H1 (cell line): ENCODE data around the gene WWC2. TPM values are rescaled to one million over a fixed set of nuclear protein-coding genes. Genes with fewer than 3 reads are reported as not detected.

Experiments
- CTCF ChIA-PET: fragments of 300-600 bp; sonication (Branson Sonifier 250); formaldehyde crosslinking; loops from one replicate; lab custom pipeline; 2021; ENCODE audit not compliant: partially characterized antibody; lab: Charles Lee
- POLR2A ChIA-PET: fragments of 300-600 bp; sonication (Branson Sonifier 250); formaldehyde crosslinking; loops from one replicate; lab custom pipeline; 2021; ENCODE audit warnings: inconsistent platforms; ENCODE audit not compliant: partially characterized antibody; lab: Charles Lee
- DNase-seq, 2 experiments: peaks; one replicate each; pipeline versions ENCODE4 v3.0.0 to v3.0.0-alpha.2; 2010 to 2022; ENCODE audit warnings: low spot score in 2 of 2, low read depth in 1 of 2, mixed read lengths in 1 of 2
- FAIRE-seq: peaks from 2 replicates; lab custom pipeline; 2011; peaks lifted over from hg19 to GRCh38; lab: Jason Lieb, UNC
- H2AFZ ChIP-seq: 2 replicates; pipeline ENCODE4 v1.8.1; 2012; ENCODE audit warnings: low read length, inconsistent platforms
- H2AK5ac ChIP-seq: 2 replicates; pipeline ENCODE4 v1.6.1; 2013; ENCODE audit warnings: low read depth, low read length
- H2BK120ac ChIP-seq: replicated peaks from 2 replicates; pipeline ENCODE3; 2013; ENCODE audit warnings: low read depth, low read length, inconsistent platforms
- H2BK12ac ChIP-seq: 2 replicates; pipeline ENCODE4 v1.6.1; 2013; ENCODE audit warnings: low read depth, low read length
- H2BK15ac ChIP-seq: 2 replicates; pipeline ENCODE4 v1.6.1; 2013; ENCODE audit warnings: low read length
- H2BK20ac ChIP-seq: 2 replicates; pipeline ENCODE4 v1.6.1; 2013; ENCODE audit warnings: low read length
- H2BK5ac ChIP-seq: 2 replicates; pipeline ENCODE4 v1.6.1; 2013; ENCODE audit warnings: low read depth, low read length
- H3K14ac ChIP-seq: 2 replicates; pipeline ENCODE4 v1.6.1; 2013; ENCODE audit warnings: inconsistent platforms; ENCODE audit not compliant: insufficient read length
- H3K18ac ChIP-seq: 2 replicates; pipeline ENCODE4 v1.6.1; 2013; ENCODE audit warnings: low read length; ENCODE audit errors: extremely low read depth
- H3K23ac ChIP-seq: 2 replicates; pipeline ENCODE4 v1.6.1; 2013; ENCODE audit warnings: inconsistent platforms; ENCODE audit not compliant: insufficient read length
- H3K23me2 ChIP-seq: 2 replicates; pipeline ENCODE4 v1.6.1; 2013; ENCODE audit warnings: low read depth, low read length
- H3K27ac ChIP-seq: 2 replicates; pipeline ENCODE4 v1.6.1; 2011; ENCODE audit warnings: low read depth, low read length, inconsistent platforms
- H3K27me3 ChIP-seq, 4 experiments: replicated peaks in 1 of 4; 1 replicate in 1 of 4; 2 replicates in 3 of 4; pipeline versions ENCODE4 v1.6.1 to v1.8.1; 2011 to 2013; ENCODE audit warnings: low read length in 3 of 4, mild to moderate bottlenecking in 3 of 4, inconsistent platforms in 2 of 4, mixed read lengths in 2 of 4, moderate library complexity in 1 of 4; ENCODE audit not compliant: control insufficient read depth in 3 of 4, insufficient read depth in 3 of 4; ENCODE audit errors: extremely low read depth in 1 of 4
- H3K36me3 ChIP-seq, 4 experiments: 2 replicates each; pipeline versions ENCODE4 v1.6.1 to v1.8.1; 2011 to 2013; ENCODE audit warnings: mild to moderate bottlenecking in 4 of 4, low read length in 3 of 4, moderate library complexity in 2 of 4, control low read depth in 1 of 4, inconsistent platforms in 1 of 4; ENCODE audit not compliant: insufficient read depth in 4 of 4, control insufficient read depth in 2 of 4
- H3K4ac ChIP-seq: replicated peaks from 2 replicates; pipeline ENCODE3; 2013; ENCODE audit warnings: low read length, low read depth, mixed read lengths, inconsistent platforms; ENCODE audit not compliant: insufficient read length
- H3K4me1 ChIP-seq, 4 experiments: replicated peaks in 1 of 4; 1 replicate in 1 of 4; 2 replicates in 3 of 4; pipeline versions ENCODE4 v1.6.1 to v1.8.1; 2011 to 2013; ENCODE audit warnings: low read length in 3 of 4, inconsistent platforms in 2 of 4, mixed read lengths in 1 of 4; ENCODE audit not compliant: insufficient read depth in 4 of 4, control insufficient read depth in 3 of 4
- H3K4me2 ChIP-seq, 2 experiments: 2 replicates each; pipeline versions ENCODE4 v1.6.1 to v1.8.1; 2011 to 2013; ENCODE audit warnings: low read depth in 2 of 2, low read length in 2 of 2, control low read depth in 1 of 2, inconsistent platforms in 1 of 2, mild to moderate bottlenecking in 1 of 2; ENCODE audit not compliant: insufficient read depth in 1 of 2
- H3K4me3 ChIP-seq, 4 experiments: fragments of 200-600, 300-600 bp in 1 of 4; sonication (generic), shearing (Covaris generic), sonication (Bioruptor Twin) in 1 of 4; 2 replicates each; pipeline versions ENCODE4 v1.5.1 to v1.8.1; 2011 to 2016; ENCODE audit warnings: low read length in 4 of 4, low read depth in 3 of 4, control low read depth in 2 of 4, inconsistent platforms in 2 of 4, mild to moderate bottlenecking in 2 of 4, mixed read lengths in 1 of 4, moderate library complexity in 1 of 4; ENCODE audit not compliant: insufficient read depth in 2 of 4; ENCODE audit errors: extremely low read depth in 1 of 4
- H3K56ac ChIP-seq: replicated peaks from 2 replicates; pipeline ENCODE3; 2013; ENCODE audit warnings: low read depth, mild to moderate bottlenecking, mixed read lengths, low read length, inconsistent platforms; ENCODE audit not compliant: insufficient read length
- H3K79me1 ChIP-seq: 2 replicates; pipeline ENCODE4 v1.6.1; 2013; ENCODE audit warnings: low read depth, low read length, control low read depth
- H3K79me2 ChIP-seq, 2 experiments: 2 replicates each; pipeline versions ENCODE4 v1.6.1 to v1.8.1; 2012 to 2013; ENCODE audit warnings: low read length in 2 of 2, mild to moderate bottlenecking in 2 of 2, inconsistent platforms in 1 of 2; ENCODE audit not compliant: insufficient read depth in 2 of 2, control insufficient read depth in 1 of 2
- H3K9ac ChIP-seq, 4 experiments: replicated peaks in 1 of 4; 1 replicate in 1 of 4; 2 replicates in 3 of 4; pipeline versions ENCODE4 v1.6.1 to v1.8.1; 2011 to 2013; ENCODE audit warnings: low read depth in 3 of 4, low read length in 3 of 4, control low read depth in 2 of 4, mild to moderate bottlenecking in 2 of 4, moderate library complexity in 2 of 4, inconsistent platforms in 1 of 4; ENCODE audit errors: extremely low read depth in 1 of 4
- H3K9me3 ChIP-seq, 2 experiments: 2 replicates each; pipeline versions ENCODE4 v1.6.1 to v1.8.1; 2012 to 2013; ENCODE audit warnings: mild to moderate bottlenecking in 2 of 2, moderate library complexity in 2 of 2, control low read depth in 1 of 2, inconsistent platforms in 1 of 2, low read depth in 1 of 2, low read length in 1 of 2, mixed read lengths in 1 of 2; ENCODE audit not compliant: insufficient read depth in 2 of 2
- H4K20me1 ChIP-seq, 2 experiments: replicated peaks in 1 of 2; 2 replicates each; pipeline versions ENCODE3 to v1.8.1; 2011 to 2013; ENCODE audit warnings: inconsistent platforms in 2 of 2, low read length in 2 of 2, mild to moderate bottlenecking in 1 of 2; ENCODE audit not compliant: insufficient read depth in 2 of 2, control insufficient read depth in 1 of 2
- H4K5ac ChIP-seq: 2 replicates; pipeline ENCODE4 v1.6.1; 2013; ENCODE audit warnings: low read length, low read depth, mixed read lengths, inconsistent platforms; ENCODE audit not compliant: insufficient read length
- H4K8ac ChIP-seq: 2 replicates; pipeline ENCODE4 v1.8.0; 2013; ENCODE audit warnings: mild to moderate bottlenecking, moderate library complexity, low read length, inconsistent platforms; ENCODE audit not compliant: insufficient read depth; ENCODE audit errors: extremely low read depth
- H4K91ac ChIP-seq: replicated peaks from 2 replicates; pipeline ENCODE3; 2013; ENCODE audit warnings: low read length, mixed read lengths, inconsistent platforms; ENCODE audit not compliant: insufficient read length
- BACH1 ChIP-seq: IDR thresholded peaks from 2 replicates; pipeline ENCODE4 v1.6.1; 2012; ENCODE audit warnings: low read length, improper control_type of control experiment
- CEBPB ChIP-seq: IDR thresholded peaks from 2 replicates; pipeline ENCODE4 v1.6.1; 2012; ENCODE audit warnings: low read depth, low read length
- EZH2 ChIP-seq: fragments of 200-600 bp; sonication (generic); IDR thresholded peaks from 2 replicates; pipeline ENCODE4 v1.7.1; 2012; ENCODE audit warnings: low read depth, mild to moderate bottlenecking, moderate library complexity, low read length, inconsistent platforms; ENCODE audit not compliant: severe bottlenecking
- FOSL1 ChIP-seq: IDR thresholded peaks from 2 replicates; pipeline ENCODE4 v1.6.1; 2011; ENCODE audit warnings: mild to moderate bottlenecking, low read depth, low read length, moderate library complexity; ENCODE audit not compliant: insufficient read depth
- HDAC2 ChIP-seq, 2 experiments: fragments of 300-600 bp in 1 of 2; sonication (generic) in 1 of 2; IDR thresholded peaks; 2 replicates each; pipeline ENCODE4 v1.6.1; 2011 to 2012; ENCODE audit warnings: low read depth in 2 of 2, low read length in 2 of 2, mild to moderate bottlenecking in 2 of 2, moderate library complexity in 2 of 2, borderline replicate concordance in 1 of 2, inconsistent platforms in 1 of 2
- SIN3A ChIP-seq, 2 experiments: IDR thresholded peaks in 1 of 2; conservative IDR thresholded peaks in 1 of 2; 2 replicates each; pipeline ENCODE4 v1.6.1; 2011 to 2012; ENCODE audit warnings: low read length in 2 of 2, improper control_type of control experiment in 1 of 2, low read depth in 1 of 2, mild to moderate bottlenecking in 1 of 2
- TAF7 ChIP-seq: optimal IDR thresholded peaks from 2 replicates; pipeline ENCODE3; 2011; ENCODE audit warnings: low read depth, mild to moderate bottlenecking, inconsistent platforms, low read length, moderate library complexity, borderline replicate concordance
- TEAD4 ChIP-seq: IDR thresholded peaks from 2 replicates; pipeline ENCODE4 v1.6.1; 2012; ENCODE audit warnings: low read depth, low read length, inconsistent platforms, mixed read lengths
- WGBS, 2 experiments: shearing (Covaris generic) in 1 of 2; methylation state at CpG; one replicate each; pipeline versions ENCODE4 v1.1.6 to v1.1.7; 2013 to 2015; ENCODE audit warnings: low lambda C conversion rate in 2 of 2, mixed read lengths in 2 of 2, inconsistent platforms in 1 of 2, low coverage in 1 of 2, missing lambda C conversion rate in 1 of 2; ENCODE audit not compliant: insufficient replicate concordance in 2 of 2, insufficient coverage in 1 of 2, insufficient read length in 1 of 2; ENCODE audit errors: extremely low coverage in 1 of 2, missing lambda C conversion rate in 1 of 2; 5-methylcytosine and 5-hydroxymethylcytosine counted together
- polyA plus RNA-seq, 7 experiments: library from polyadenylated mRNA; depleted of rRNA in 3 of 7; stranded (reverse) in 5 of 7; unstranded in 2 of 7; fragments of >200 nt in 5 of 7; fragments of 200-250 nt in 2 of 7; gene quantifications; 1 replicate in 5 of 7; 2 replicates in 1 of 7; 4 replicates in 1 of 7; pipeline versions ENCODE4 v1.2.1 to v1.2.3, GENCODE V29; 2011 to 2013; ENCODE audit warnings: missing spikeins in 2 of 7, mixed read lengths in 2 of 7
- total RNA-seq: library from RNA; stranded (reverse); fragmentation: NEBNext Ultra II Directional; extraction: Animal tissue kit (Norgen Biotek cat#: 25700); gene quantifications from 2 replicates; pipeline ENCODE4 v1.2.1, GENCODE V29; 2021

Gene WWC2
- total and polyA plus RNA-seq, 2 of the 8 experiments (the other 6 are each of a cell fraction or from before 2014, with no cell fraction given) = 17.6 to 135 TPM

GRCh38 chr4:183314806-183315205, 215.7 kb downstream of the WWC2 start:
- FAIRE-seq (no peak), DNase-seq (no peak)
- no peak overlapping the region for H4K91ac ChIP-seq
- H3K14ac ChIP-seq = no peak overlapping the region
- no peak overlapping the region for H3K4me3 ChIP-seq
- H2BK12ac ChIP-seq = no peak overlapping the region
- H3K27me3 ChIP-seq = no peaks in the 10 kb centered on the region
- H2AFZ ChIP-seq = no peak overlapping the region
- POLR2A ChIA-PET = no interaction called here
- TF ChIP-seq TEAD4 (no peak), HDAC2 (IDR thresholded peaks at IDR 0.05; ENCODE audit: borderline replicate concordance in 1 of 2, low read depth in 2 of 2, low read length in 2 of 2) (no peak), BACH1 (no peak), EZH2 (no peak), CEBPB (no peak), FOSL1 (no peak), TAF7 (no peak), SIN3A (conservative IDR thresholded peaks at IDR 0.05 in 1 of 2, IDR thresholded peaks at IDR 0.05 in 1 of 2; ENCODE audit: low read depth in 1 of 2, low read length in 2 of 2) (no peak)
- TF ChIP-seq, all 59 proteins: peak for 0
- Histone ChIP-seq H3K79me1 (no peaks in the 10 kb centered on the region), H3K4ac (no peak overlapping the region), H3K4me2 (no peak overlapping the region), H2BK5ac (no peak overlapping the region), H3K27ac (no peak overlapping the region), H3K79me2 (no peaks in the 10 kb centered on the region), H3K18ac (no peak overlapping the region), H3K36me3 (peaks cover 6 to 53% (median 30%) of the 10 kb centered on the region in 4 experiments), H4K5ac (no peak overlapping the region), H4K8ac (no peak overlapping the region), H3K56ac (no peak overlapping the region), H3K23me2 (no peaks in the 10 kb centered on the region), H3K9ac (no peak overlapping the region), H3K4me1 (no peaks in the 10 kb centered on the region), H2BK120ac (no peak overlapping the region), H3K9me3 (no peaks in the 10 kb centered on the region), H2BK15ac (no peak overlapping the region), H2BK20ac (no peak overlapping the region), H4K20me1 (peaks cover 0 to 5% of the 10 kb centered on the region in 2 experiments), H2AK5ac (no peak overlapping the region), H3K23ac (no peak overlapping the region)
- CTCF ChIA-PET = interaction anchor here (1.0 to 1.4 kb wide), 2 partner anchors 19 to 52 kb away, joined by 3 read pairs; no protein-coding TSS in a partner anchor
- 91% methylated on average over 9 of the region's 9 CpGs; no CpG with 5 or more reads in 1 of the 2 experiments for WGBS, 2 experiments
